NCI-H774 (cell line): ENCODE data around the gene FNDC5.

Source experiments
- DNase-seq: peaks from one replicate; lab custom pipeline; 2025; lab: John Stamatoyannopoulos, UW

Gene FNDC5

GRCh38 chr1:32897082-32898049 is 26.7 kb upstream of the FNDC5 start:
- no peak for DNase-seq

GRCh38 chr1:32896451-32896850 is 25.7 kb upstream of the FNDC5 start:
- DNase-seq: no peak

- no peak for DNase-seq
Measured at GRCh38 chr1:32895325-32896215, 24.9 kb upstream of the FNDC5 start.

- no peak for DNase-seq
Measured at GRCh38 chr1:32894681-32895080, 24.0 kb upstream of the FNDC5 start.

GRCh38 chr1:32894019-32894600 is 23.4 kb upstream of the FNDC5 start:
- DNase-seq: no peak

GRCh38 chr1:32893198-32894018 is 22.7 kb upstream of the FNDC5 start:
- peak; percentile 75 for DNase-seq

- DNase-seq: peak; percentile 81
Measured at GRCh38 chr1:32892368-32893197, 21.9 kb upstream of the FNDC5 start.

- DNase-seq: no peak
Measured at GRCh38 chr1:32891630-32892029, 20.9 kb upstream of the FNDC5 start.

GRCh38 chr1:32891241-32891570 is 20.5 kb upstream of the FNDC5 start:
- DNase-seq: no peak

GRCh38 chr1:32890516-32891240 is 20.0 kb upstream of the FNDC5 start:
- DNase-seq: no peak

- DNase-seq: no peak
Measured at GRCh38 chr1:32889731-32890278, 19.1 kb upstream of the FNDC5 start.

- no peak for DNase-seq
Measured at GRCh38 chr1:32888677-32889420, 18.1 kb upstream of the FNDC5 start.

- DNase-seq: no peak
Measured at GRCh38 chr1:32888134-32888533, 17.4 kb upstream of the FNDC5 start.

GRCh38 chr1:32887623-32888022 is 16.9 kb upstream of the FNDC5 start:
- no peak for DNase-seq

- DNase-seq: no peak
Measured at GRCh38 chr1:32886828-32887414, 16.2 kb upstream of the FNDC5 start.

GRCh38 chr1:32886004-32886827 is 15.5 kb upstream of the FNDC5 start, which contains the start of gene HPCA:
HPCA (plus strand) TSS chr1:32886491; CDS start chr1:32888899, 2,408 bp downstream.
- DNase-seq: no peak

GRCh38 chr1:32885676-32886003 is 14.9 kb upstream of the FNDC5 start:
- DNase-seq: no peak

- no peak for DNase-seq
Measured at GRCh38 chr1:32884726-32885125, 14.0 kb upstream of the FNDC5 start.
